ENCODE results near the gene CIDEB. TPM values are rescaled to one million over a fixed set of nuclear protein-coding genes. Genes with fewer than 3 reads are reported as not detected.
A peak's percentile ranks its signal among the peaks of the same experiment; 100 is the strongest.

The CIDEB gene
- total and polyA plus RNA-seq, 2 of the 13 experiments (the other 11 are each of a cell fraction or from before 2014, with no cell fraction given): 35.8 to 110 TPM

DNA sequence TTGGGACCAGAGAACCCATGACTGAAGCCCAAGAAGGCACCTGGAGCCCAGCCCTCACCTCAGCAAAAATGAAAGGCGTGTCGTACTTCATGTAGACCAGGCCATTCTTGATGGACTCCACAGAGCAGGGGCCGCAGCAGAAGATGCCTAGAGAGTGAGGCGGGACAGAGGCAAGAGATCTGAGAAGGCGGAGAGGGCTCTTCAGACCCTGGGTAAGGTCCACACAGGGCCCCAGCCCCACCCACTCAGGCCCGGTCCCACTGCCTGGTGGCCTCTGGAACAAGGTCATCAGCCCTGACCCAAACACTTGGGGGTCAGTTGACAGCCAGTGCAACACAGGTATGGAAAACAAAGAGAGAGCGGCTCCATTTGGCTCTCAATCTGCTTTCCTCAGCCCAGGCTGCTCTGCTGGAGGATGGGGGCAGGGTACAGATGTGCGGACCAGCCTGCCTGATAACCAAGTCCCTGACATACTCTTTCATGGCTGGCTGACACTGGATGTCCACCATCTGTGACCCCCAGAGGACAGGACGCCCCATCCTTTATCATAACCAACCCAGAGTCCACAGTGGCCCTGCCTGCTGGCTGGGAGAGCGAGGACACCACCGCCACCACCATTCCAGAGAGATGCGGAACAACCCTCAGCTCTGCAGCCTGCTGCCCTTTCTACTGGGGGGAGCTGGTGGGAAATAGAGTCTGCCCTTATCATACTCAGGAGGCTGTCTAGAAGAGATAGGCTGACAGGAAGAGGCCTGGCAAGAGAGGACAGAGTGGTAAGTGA is 51.7 kb downstream of the CIDEB start (continued):
- peak; percentile 34; the same call in 1 of the 2 replicates for TF ChIP-seq HES4 (CRISPR knock-in tag; IDR thresholded peaks at IDR 0.05; ENCODE audit: borderline replicate concordance)
- TF ChIP-seq, protein P1, sequence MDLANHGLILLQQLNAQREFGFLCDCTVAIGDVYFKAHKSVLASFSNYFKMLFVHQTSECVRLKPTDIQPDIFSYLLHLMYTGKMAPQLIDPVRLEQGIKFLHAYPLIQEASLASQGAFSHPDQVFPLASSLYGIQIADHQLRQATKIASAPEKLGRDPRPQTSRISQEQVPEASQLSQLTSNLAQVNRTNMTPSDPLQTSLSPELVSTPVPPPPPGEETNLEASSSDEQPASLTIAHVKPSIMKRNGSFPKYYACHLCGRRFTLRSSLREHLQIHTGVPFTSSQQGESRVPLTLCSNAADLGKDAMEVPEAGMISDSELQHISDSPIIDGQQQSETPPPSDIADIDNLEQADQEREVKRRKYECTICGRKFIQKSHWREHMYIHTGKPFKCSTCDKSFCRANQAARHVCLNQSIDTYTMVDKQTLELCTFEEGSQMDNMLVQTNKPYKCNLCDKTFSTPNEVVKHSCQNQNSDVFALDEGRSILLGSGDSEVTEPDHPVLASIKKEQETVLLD (CRISPR knock-in tag; IDR thresholded peaks at IDR 0.05; ENCODE audit: low read depth): no peak
- TF ChIP-seq ARNTL (CRISPR knock-in tag; IDR thresholded peaks at IDR 0.05): 0 out of 2 replicates have a peak, but pooled peaks have one; percentile 36
- TF ChIP-seq, protein P2, sequence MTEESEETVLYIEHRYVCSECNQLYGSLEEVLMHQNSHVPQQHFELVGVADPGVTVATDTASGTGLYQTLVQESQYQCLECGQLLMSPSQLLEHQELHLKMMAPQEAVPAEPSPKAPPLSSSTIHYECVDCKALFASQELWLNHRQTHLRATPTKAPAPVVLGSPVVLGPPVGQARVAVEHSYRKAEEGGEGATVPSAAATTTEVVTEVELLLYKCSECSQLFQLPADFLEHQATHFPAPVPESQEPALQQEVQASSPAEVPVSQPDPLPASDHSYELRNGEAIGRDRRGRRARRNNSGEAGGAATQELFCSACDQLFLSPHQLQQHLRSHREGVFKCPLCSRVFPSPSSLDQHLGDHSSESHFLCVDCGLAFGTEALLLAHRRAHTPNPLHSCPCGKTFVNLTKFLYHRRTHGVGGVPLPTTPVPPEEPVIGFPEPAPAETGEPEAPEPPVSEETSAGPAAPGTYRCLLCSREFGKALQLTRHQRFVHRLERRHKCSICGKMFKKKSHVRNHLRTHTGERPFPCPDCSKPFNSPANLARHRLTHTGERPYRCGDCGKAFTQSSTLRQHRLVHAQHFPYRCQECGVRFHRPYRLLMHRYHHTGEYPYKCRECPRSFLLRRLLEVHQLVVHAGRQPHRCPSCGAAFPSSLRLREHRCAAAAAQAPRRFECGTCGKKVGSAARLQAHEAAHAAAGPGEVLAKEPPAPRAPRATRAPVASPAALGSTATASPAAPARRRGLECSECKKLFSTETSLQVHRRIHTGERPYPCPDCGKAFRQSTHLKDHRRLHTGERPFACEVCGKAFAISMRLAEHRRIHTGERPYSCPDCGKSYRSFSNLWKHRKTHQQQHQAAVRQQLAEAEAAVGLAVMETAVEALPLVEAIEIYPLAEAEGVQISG (CRISPR knock-in tag; IDR thresholded peaks at IDR 0.05): peak; percentile 90
- TF ChIP-seq ZFP36L1 (CRISPR knock-in tag; IDR thresholded peaks at IDR 0.05): no peak
- TF ChIP-seq, protein P3, sequence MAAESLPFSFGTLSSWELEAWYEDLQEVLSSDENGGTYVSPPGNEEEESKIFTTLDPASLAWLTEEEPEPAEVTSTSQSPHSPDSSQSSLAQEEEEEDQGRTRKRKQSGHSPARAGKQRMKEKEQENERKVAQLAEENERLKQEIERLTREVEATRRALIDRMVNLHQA (CRISPR knock-in tag; IDR thresholded peaks at IDR 0.05): no peak
- TF ChIP-seq MAFK (conservative IDR thresholded peaks at IDR 0.05 in 1 of 2, IDR thresholded peaks at IDR 0.05 in 1 of 2; ENCODE audit: low read length in 2 of 2): no peak
- TF ChIP-seq, protein P4, sequence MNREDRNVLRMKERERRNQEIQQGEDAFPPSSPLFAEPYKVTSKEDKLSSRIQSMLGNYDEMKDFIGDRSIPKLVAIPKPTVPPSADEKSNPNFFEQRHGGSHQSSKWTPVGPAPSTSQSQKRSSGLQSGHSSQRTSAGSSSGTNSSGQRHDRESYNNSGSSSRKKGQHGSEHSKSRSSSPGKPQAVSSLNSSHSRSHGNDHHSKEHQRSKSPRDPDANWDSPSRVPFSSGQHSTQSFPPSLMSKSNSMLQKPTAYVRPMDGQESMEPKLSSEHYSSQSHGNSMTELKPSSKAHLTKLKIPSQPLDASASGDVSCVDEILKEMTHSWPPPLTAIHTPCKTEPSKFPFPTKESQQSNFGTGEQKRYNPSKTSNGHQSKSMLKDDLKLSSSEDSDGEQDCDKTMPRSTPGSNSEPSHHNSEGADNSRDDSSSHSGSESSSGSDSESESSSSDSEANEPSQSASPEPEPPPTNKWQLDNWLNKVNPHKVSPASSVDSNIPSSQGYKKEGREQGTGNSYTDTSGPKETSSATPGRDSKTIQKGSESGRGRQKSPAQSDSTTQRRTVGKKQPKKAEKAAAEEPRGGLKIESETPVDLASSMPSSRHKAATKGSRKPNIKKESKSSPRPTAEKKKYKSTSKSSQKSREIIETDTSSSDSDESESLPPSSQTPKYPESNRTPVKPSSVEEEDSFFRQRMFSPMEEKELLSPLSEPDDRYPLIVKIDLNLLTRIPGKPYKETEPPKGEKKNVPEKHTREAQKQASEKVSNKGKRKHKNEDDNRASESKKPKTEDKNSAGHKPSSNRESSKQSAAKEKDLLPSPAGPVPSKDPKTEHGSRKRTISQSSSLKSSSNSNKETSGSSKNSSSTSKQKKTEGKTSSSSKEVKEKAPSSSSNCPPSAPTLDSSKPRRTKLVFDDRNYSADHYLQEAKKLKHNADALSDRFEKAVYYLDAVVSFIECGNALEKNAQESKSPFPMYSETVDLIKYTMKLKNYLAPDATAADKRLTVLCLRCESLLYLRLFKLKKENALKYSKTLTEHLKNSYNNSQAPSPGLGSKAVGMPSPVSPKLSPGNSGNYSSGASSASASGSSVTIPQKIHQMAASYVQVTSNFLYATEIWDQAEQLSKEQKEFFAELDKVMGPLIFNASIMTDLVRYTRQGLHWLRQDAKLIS (CRISPR knock-in tag; IDR thresholded peaks at IDR 0.05): no peak
- TF ChIP-seq RARA (CRISPR knock-in tag; IDR thresholded peaks at IDR 0.05): peak; percentile 81
- TF ChIP-seq, protein P5, sequence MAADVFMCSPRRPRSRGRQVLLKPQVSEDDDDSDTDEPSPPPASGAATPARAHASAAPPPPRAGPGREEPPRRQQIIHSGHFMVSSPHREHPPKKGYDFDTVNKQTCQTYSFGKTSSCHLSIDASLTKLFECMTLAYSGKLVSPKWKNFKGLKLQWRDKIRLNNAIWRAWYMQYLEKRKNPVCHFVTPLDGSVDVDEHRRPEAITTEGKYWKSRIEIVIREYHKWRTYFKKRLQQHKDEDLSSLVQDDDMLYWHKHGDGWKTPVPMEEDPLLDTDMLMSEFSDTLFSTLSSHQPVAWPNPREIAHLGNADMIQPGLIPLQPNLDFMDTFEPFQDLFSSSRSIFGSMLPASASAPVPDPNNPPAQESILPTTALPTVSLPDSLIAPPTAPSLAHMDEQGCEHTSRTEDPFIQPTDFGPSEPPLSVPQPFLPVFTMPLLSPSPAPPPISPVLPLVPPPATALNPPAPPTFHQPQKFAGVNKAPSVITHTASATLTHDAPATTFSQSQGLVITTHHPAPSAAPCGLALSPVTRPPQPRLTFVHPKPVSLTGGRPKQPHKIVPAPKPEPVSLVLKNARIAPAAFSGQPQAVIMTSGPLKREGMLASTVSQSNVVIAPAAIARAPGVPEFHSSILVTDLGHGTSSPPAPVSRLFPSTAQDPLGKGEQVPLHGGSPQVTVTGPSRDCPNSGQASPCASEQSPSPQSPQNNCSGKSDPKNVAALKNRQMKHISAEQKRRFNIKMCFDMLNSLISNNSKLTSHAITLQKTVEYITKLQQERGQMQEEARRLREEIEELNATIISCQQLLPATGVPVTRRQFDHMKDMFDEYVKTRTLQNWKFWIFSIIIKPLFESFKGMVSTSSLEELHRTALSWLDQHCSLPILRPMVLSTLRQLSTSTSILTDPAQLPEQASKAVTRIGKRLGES (CRISPR knock-in tag; IDR thresholded peaks at IDR 0.05; ENCODE audit: borderline replicate concordance): no peak
- TF ChIP-seq, protein P6, sequence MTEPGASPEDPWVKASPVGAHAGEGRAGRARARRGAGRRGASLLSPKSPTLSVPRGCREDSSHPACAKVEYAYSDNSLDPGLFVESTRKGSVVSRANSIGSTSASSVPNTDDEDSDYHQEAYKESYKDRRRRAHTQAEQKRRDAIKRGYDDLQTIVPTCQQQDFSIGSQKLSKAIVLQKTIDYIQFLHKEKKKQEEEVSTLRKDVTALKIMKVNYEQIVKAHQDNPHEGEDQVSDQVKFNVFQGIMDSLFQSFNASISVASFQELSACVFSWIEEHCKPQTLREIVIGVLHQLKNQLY (CRISPR knock-in tag; IDR thresholded peaks at IDR 0.05): 0 out of 2 replicates have a peak, but pooled peaks have one; percentile 11
- TF ChIP-seq ZNF878 (CRISPR knock-in tag; IDR thresholded peaks at IDR 0.05): peak; percentile 79; the same call in 1 of the 2 replicates
- TF ChIP-seq, protein P7, sequence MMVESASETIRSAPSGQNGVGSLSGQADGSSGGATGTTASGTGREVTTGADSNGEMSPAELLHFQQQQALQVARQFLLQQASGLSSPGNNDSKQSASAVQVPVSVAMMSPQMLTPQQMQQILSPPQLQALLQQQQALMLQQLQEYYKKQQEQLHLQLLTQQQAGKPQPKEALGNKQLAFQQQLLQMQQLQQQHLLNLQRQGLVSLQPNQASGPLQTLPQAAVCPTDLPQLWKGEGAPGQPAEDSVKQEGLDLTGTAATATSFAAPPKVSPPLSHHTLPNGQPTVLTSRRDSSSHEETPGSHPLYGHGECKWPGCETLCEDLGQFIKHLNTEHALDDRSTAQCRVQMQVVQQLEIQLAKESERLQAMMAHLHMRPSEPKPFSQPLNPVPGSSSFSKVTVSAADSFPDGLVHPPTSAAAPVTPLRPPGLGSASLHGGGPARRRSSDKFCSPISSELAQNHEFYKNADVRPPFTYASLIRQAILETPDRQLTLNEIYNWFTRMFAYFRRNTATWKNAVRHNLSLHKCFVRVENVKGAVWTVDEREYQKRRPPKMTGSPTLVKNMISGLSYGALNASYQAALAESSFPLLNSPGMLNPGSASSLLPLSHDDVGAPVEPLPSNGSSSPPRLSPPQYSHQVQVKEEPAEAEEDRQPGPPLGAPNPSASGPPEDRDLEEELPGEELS (CRISPR knock-in tag; IDR thresholded peaks at IDR 0.05): peak; percentile 65; the same call in 1 of the 2 replicates

Data from HepG2 (cell line).